Measurements from ENCODE around the gene CFDP1. TPM values are rescaled to one million over a fixed set of nuclear protein-coding genes. Genes with fewer than 3 reads are reported as not detected.

CFDP1 gene
- total and polyA plus RNA-seq, 2 of the 13 experiments (the other 11 are each of a cell fraction or from before 2014, with no cell fraction given): 78.6 to 153 TPM

- TF ChIP-seq TFE3 (CRISPR knock-in tag; IDR thresholded peaks at IDR 0.05): no peak
- no peak for TF ChIP-seq ZNF281 (CRISPR knock-in tag; IDR thresholded peaks at IDR 0.05; ENCODE audit: borderline replicate concordance)
- peak; percentile 53; the same call in 1 of the 2 replicates for TF ChIP-seq ZBTB38 (CRISPR knock-in tag; IDR thresholded peaks at IDR 0.05)
- no peak for TF ChIP-seq SKIL (CRISPR knock-in tag; IDR thresholded peaks at IDR 0.05; ENCODE audit: borderline replicate concordance)
- TF ChIP-seq TEAD3 (CRISPR knock-in tag; optimal IDR thresholded peaks at IDR 0.05; ENCODE audit: borderline replicate concordance): peak; percentile 8
- peak; percentile 25; the same call in 1 of the 2 replicates for TF ChIP-seq SNAPC2 (CRISPR knock-in tag; IDR thresholded peaks at IDR 0.05)
- TF ChIP-seq PHF8 (CRISPR knock-in tag; IDR thresholded peaks at IDR 0.05): no peak
- 0 out of 2 replicates have a peak, but pooled peaks have one; percentile 23 for TF ChIP-seq ZBTB25 (CRISPR knock-in tag; IDR thresholded peaks at IDR 0.05)
- TF ChIP-seq TBL1XR1 (IDR thresholded peaks at IDR 0.05; ENCODE audit: borderline replicate concordance, low read length, partially characterized antibody): no peak
These were observed 125.3 kb downstream of the CFDP1 start (continued) for GRCh38 chr16:75308011-75308410.

Data from HepG2 (cell line).